GM12878 (cell line): ENCODE data around the gene ALOXE3. TPM values are rescaled to one million over a fixed set of nuclear protein-coding genes. Genes with fewer than 3 reads are reported as not detected.

Experiments
- ATAC-seq: fragments of 200-7000 bp; cut with Tn5 transposase; 3 replicates; pipeline ENCODE4 v1.9.1; 2020; ENCODE audit warnings: mild to moderate bottlenecking, moderate library complexity
- BruUV-seq: library from RNA; stranded (reverse); fragments of 400-500 nt; replicated peaks from 2 replicates; lab custom pipeline; 2021; lab: Mats Ljungman, UMichigan
- CTCF ChIA-PET: fragments of 300-600 bp; sonication (Branson Sonifier 250); formaldehyde crosslinking; extraction: SDS; loops from one replicate; lab custom pipeline; 2021; ENCODE audit warnings: inconsistent platforms; lab: Yijun Ruan, JAX
- POLR2A ChIA-PET: fragments of 350-600 bp; formaldehyde crosslinking; extraction: SDS; loops from one replicate; lab custom pipeline; 2021; ENCODE audit warnings: inconsistent platforms; lab: Charles Lee
- RAD21 ChIA-PET: fragments of 300-600 bp; sonication (Branson Sonifier 250); formaldehyde crosslinking; loops from one replicate; lab custom pipeline; 2023; ENCODE audit warnings: antibody characterized with exemption; ENCODE audit not compliant: unreplicated experiment; lab: Charles Lee
- SMC1A ChIA-PET: fragments of 300-600 bp; sonication (Branson Sonifier 250); formaldehyde crosslinking; loops from one replicate; lab custom pipeline; 2023; ENCODE audit not compliant: unreplicated experiment, uncharacterized antibody; lab: Charles Lee
- DNase-seq: peaks from one replicate; pipeline ENCODE4 v3.0.0-alpha.2; 2011; ENCODE audit warnings: low read depth, low spot score
- FAIRE-seq: peaks from 3 replicates; lab custom pipeline; 2011; peaks lifted over from hg19 to GRCh38; lab: Jason Lieb, UNC
- H2AFZ ChIP-seq: 2 replicates; pipeline ENCODE4 v1.6.0; 2011; ENCODE audit warnings: low read depth, low read length, control low read depth; ENCODE audit not compliant: control insufficient read depth
- H3K27ac ChIP-seq: 2 replicates; pipeline ENCODE4 v1.5.1; 2011; ENCODE audit warnings: control low read depth; ENCODE audit not compliant: control insufficient read depth, insufficient read depth
- H3K27me3 ChIP-seq, 2 experiments: replicated peaks in 1 of 2; 2 replicates each; pipeline versions ENCODE4 v1.6.0 to v1.6.1; 2011; ENCODE audit warnings: low read length in 1 of 2; ENCODE audit not compliant: control insufficient read depth in 2 of 2, insufficient read depth in 2 of 2
- H3K36me3 ChIP-seq, 2 experiments: 2 replicates each; pipeline ENCODE4 v1.5.1; 2011; ENCODE audit warnings: low read length in 1 of 2; ENCODE audit not compliant: control insufficient read depth in 2 of 2, insufficient read depth in 2 of 2
- H3K4me1 ChIP-seq: 2 replicates; pipeline ENCODE4 v1.6.1; 2011; ENCODE audit warnings: mild to moderate bottlenecking, low read length, moderate library complexity, mixed read lengths; ENCODE audit not compliant: control insufficient read depth, insufficient read depth
- H3K4me2 ChIP-seq: 2 replicates; pipeline ENCODE4 v1.6.0; 2011; ENCODE audit warnings: control low read depth; ENCODE audit not compliant: control insufficient read depth, insufficient read depth
- H3K4me3 ChIP-seq: fragments of 200-600 bp; sonication (generic); 2 replicates; pipeline ENCODE4 v1.5.1; 2016
- H3K79me2 ChIP-seq: 2 replicates; pipeline ENCODE4 v1.6.0; 2011; ENCODE audit warnings: low read length; ENCODE audit not compliant: control insufficient read depth, insufficient read depth
- H3K9ac ChIP-seq: 2 replicates; pipeline ENCODE4 v1.8.0; 2011; ENCODE audit warnings: low read length, control low read depth, mixed read lengths; ENCODE audit not compliant: control insufficient read depth, insufficient read depth
- H3K9me3 ChIP-seq: replicated peaks from 3 replicates; pipeline ENCODE4 v1.5.1; 2011; ENCODE audit warnings: mild to moderate bottlenecking, low read length; ENCODE audit not compliant: control insufficient read depth, insufficient read depth
- H4K20me1 ChIP-seq: 2 replicates; pipeline ENCODE4 v1.6.0; 2011; ENCODE audit not compliant: control insufficient read depth, insufficient read depth
- CEBPB ChIP-seq, 2 experiments: fragments of 150-350 bp in 1 of 2; IDR thresholded peaks; 2 replicates each; pipeline ENCODE4 v1.6.1; 2012 to 2014; ENCODE audit warnings: low read depth in 2 of 2, low read length in 2 of 2, borderline replicate concordance in 1 of 2, inconsistent platforms in 1 of 2
- DPF2 ChIP-seq: fragments of 450-650 bp; IDR thresholded peaks from 2 replicates; pipeline ENCODE4 v1.6.1; 2017; ENCODE audit warnings: mild to moderate bottlenecking
- IKZF1 ChIP-seq: fragments of 450-650 bp; conservative IDR thresholded peaks from 2 replicates; pipeline ENCODE4 v1.6.1; 2017; ENCODE audit warnings: antibody characterized with exemption, mild to moderate bottlenecking
- IKZF2 ChIP-seq, 2 experiments: fragments of 450-650 bp; IDR thresholded peaks; 2 replicates each; pipeline ENCODE4 v1.6.1; 2017; ENCODE audit warnings: mild to moderate bottlenecking in 2 of 2, moderate library complexity in 2 of 2
- RUNX3 ChIP-seq: IDR thresholded peaks from 2 replicates; pipeline ENCODE4 v1.6.1; 2012; ENCODE audit warnings: low read length, inconsistent platforms
- WGBS: methylation state at CpG from one replicate; pipeline ENCODE4 v1.1.6; 2016; ENCODE audit warnings: low lambda C conversion rate; ENCODE audit not compliant: insufficient replicate concordance, insufficient coverage; ENCODE audit errors: missing lambda C conversion rate; 5-methylcytosine and 5-hydroxymethylcytosine counted together
- in situ Hi-C: fragments of 300-500 bp; cut with MboI; formaldehyde crosslinking; loops from 9 replicates; pipeline ENCODE4 v1.14.3; 2018; ENCODE audit warnings: mixed read lengths
- intact Hi-C: fragments of 100-400 bp; cut with micrococcal nuclease; formaldehyde crosslinking; loops from one replicate; pipeline ENCODE4 v1.14.2; 2022; ENCODE audit not compliant: unreplicated experiment
- polyA plus RNA-seq, 11 experiments: library from polyadenylated mRNA; depleted of rRNA in 4 of 11; unstranded in 6 of 11; stranded (reverse) in 5 of 11; fragments of >200 nt; fragmentation: Nextera tagmentation in 4 of 11; fragmentation: Illumina TruSeq in 1 of 11; extraction: Ambion mirVana in 4 of 11; extraction: Trizol in 1 of 11; gene quantifications; 1 replicate in 1 of 11; 2 replicates in 10 of 11; pipeline versions ENCODE4 v1.2.1 to v1.2.3, GENCODE V29; 2011 to 2016; ENCODE audit warnings: inconsistent platforms in 2 of 11, missing spikeins in 2 of 11, low read depth in 1 of 11
- total RNA-seq, 4 experiments: library from RNA; depleted of rRNA in 3 of 4; stranded (reverse); fragments of >200 nt in 3 of 4; fragmentation: Illumina TruSeq in 1 of 4; extraction: Trizol in 1 of 4; gene quantifications; 2 replicates each; pipeline versions ENCODE4 v1.2.1 to v1.2.3, GENCODE V29; 2013 to 2021
- TF ChIP-seq, protein P1 (sequence below): fragments of 450-650 bp; IDR thresholded peaks from 2 replicates; pipeline ENCODE4 v1.6.1; 2017; ENCODE audit warnings: low read depth, mild to moderate bottlenecking, moderate library complexity
- TF ChIP-seq, protein P2 (sequence below): fragments of 450-650 bp; IDR thresholded peaks from 2 replicates; pipeline ENCODE4 v1.6.1; 2017; ENCODE audit warnings: mild to moderate bottlenecking, moderate library complexity
- TF ChIP-seq, protein P3 (sequence below): fragments of 450-650 bp; IDR thresholded peaks from 2 replicates; pipeline ENCODE4 v1.6.1; 2017; ENCODE audit warnings: mild to moderate bottlenecking

The ALOXE3 gene
- total and polyA plus RNA-seq, 10 of the 15 experiments (the other 5 are each of a cell fraction or from before 2014, with no cell fraction given): 0.04 TPM; not detected in 9

DNA sequence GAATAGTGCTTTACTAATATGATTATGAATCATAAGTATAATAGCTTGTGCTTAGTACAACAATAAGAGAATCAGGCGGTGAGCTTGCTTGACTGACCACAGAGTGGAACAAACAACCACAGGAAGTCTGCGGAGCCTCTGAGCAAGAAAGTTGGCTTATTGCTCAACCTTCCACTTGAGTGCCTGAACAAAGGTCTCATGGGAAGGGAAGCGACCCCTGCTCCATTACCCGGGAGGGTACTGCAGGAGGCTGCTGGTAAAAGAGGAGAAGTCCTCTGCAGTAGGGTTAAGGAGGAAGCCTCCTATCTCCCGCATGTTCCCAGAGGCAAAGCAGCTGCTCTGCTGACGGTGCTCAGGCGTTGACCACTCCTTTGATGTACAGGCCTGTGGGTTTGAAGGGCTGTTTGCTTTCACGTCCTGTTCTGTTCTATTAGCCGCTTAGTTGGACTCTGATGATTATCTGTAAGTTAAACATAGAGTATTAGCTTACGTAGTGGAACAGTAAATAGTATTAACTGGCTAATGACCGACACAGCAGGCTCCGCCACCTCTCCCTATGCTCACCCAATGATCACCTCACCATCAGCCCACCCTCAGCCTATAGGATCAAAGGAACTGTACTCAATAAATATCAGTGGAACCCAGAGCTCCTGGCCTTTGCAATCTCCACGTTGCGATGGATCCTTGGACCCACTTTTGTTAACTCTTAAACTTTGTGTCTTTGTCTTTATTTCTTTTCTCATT lies 61.9 kb downstream of the ALOXE3 start:
- 31% methylated on average over 14 of the region's 14 CpGs for WGBS
- no peaks in the 10 kb centered on the region for H3K79me2 ChIP-seq
- in situ Hi-C loops: no loop called here
- ChIA-PET RAD21 (interaction anchor here (0.8 to 4.1 kb wide), 11 partner anchors 15 to 313 kb away, joined by 3 to 21 read pairs (median 8); partner anchors contain the start of gene NAA38), POLR2A (interaction anchor here (0.6 to 1.3 kb wide), 3 partner anchors 12 to 124 kb away, joined by 3 to 4 read pairs (median 3); partner anchors contain the start of genes CNTROB and TRAPPC1), CTCF (interaction anchor here (0.9 to 8.3 kb wide), 32 partner anchors 9 to 312 kb away, joined by 3 to 159 read pairs (median 10); partner anchors contain the start of genes ALOX12B, ALOXE3, CNTROB and CYB5D1), SMC1A (interaction anchor here (0.7 to 4.0 kb wide), 19 partner anchors 15 to 313 kb away, joined by 3 to 31 read pairs (median 4); partner anchors contain the start of genes ALOX15B, CNTROB, GUCY2D and NAA38)
- peaks cover 4% of the 10 kb centered on the region in 2 experiments; a peak in 1 of 4 replicates for H3K27me3 ChIP-seq
- H3K4me1 ChIP-seq: peaks cover 14% of the 10 kb centered on the region
- H3K9me3 ChIP-seq: no peaks in the 10 kb centered on the region
- peak overlapping the region; percentile 59 for H2AFZ ChIP-seq
- no peaks in the 10 kb centered on the region for H4K20me1 ChIP-seq
- peak; percentile 74 for FAIRE-seq
- no TSS peak for BruUV-seq
- H3K9ac ChIP-seq: no peak overlapping the region
- intact Hi-C loops: loop anchor here (2.0 to 5.0 kb wide), 4 partner anchors 39 to 314 kb away; partner anchors contain the start of gene NAA38
- H3K4me3 ChIP-seq: no peak overlapping the region
- DNase-seq: peak; percentile 44
- TF ChIP-seq, protein P1, sequence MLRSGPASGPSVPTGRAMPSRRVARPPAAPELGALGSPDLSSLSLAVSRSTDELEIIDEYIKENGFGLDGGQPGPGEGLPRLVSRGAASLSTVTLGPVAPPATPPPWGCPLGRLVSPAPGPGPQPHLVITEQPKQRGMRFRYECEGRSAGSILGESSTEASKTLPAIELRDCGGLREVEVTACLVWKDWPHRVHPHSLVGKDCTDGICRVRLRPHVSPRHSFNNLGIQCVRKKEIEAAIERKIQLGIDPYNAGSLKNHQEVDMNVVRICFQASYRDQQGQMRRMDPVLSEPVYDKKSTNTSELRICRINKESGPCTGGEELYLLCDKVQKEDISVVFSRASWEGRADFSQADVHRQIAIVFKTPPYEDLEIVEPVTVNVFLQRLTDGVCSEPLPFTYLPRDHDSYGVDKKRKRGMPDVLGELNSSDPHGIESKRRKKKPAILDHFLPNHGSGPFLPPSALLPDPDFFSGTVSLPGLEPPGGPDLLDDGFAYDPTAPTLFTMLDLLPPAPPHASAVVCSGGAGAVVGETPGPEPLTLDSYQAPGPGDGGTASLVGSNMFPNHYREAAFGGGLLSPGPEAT: peak; percentile 49
- TF ChIP-seq IKZF1 (0 out of 2 replicates have a peak, but pooled peaks have one; percentile 27), DPF2 (0 out of 2 replicates have a peak, but pooled peaks have one; percentile 46), IKZF2 (IDR thresholded peaks at IDR 0.05) (peak; percentile 29 to 50; a peak in 2 of 4 replicates), RUNX3 (peak; percentile 82), CEBPB (IDR thresholded peaks at IDR 0.05; ENCODE audit: borderline replicate concordance in 1 of 2, low read depth in 2 of 2, low read length in 2 of 2) (peak in 1 of 2 experiments; percentile 71; a peak in 2 of 4 replicates)
- TF ChIP-seq, protein P2, sequence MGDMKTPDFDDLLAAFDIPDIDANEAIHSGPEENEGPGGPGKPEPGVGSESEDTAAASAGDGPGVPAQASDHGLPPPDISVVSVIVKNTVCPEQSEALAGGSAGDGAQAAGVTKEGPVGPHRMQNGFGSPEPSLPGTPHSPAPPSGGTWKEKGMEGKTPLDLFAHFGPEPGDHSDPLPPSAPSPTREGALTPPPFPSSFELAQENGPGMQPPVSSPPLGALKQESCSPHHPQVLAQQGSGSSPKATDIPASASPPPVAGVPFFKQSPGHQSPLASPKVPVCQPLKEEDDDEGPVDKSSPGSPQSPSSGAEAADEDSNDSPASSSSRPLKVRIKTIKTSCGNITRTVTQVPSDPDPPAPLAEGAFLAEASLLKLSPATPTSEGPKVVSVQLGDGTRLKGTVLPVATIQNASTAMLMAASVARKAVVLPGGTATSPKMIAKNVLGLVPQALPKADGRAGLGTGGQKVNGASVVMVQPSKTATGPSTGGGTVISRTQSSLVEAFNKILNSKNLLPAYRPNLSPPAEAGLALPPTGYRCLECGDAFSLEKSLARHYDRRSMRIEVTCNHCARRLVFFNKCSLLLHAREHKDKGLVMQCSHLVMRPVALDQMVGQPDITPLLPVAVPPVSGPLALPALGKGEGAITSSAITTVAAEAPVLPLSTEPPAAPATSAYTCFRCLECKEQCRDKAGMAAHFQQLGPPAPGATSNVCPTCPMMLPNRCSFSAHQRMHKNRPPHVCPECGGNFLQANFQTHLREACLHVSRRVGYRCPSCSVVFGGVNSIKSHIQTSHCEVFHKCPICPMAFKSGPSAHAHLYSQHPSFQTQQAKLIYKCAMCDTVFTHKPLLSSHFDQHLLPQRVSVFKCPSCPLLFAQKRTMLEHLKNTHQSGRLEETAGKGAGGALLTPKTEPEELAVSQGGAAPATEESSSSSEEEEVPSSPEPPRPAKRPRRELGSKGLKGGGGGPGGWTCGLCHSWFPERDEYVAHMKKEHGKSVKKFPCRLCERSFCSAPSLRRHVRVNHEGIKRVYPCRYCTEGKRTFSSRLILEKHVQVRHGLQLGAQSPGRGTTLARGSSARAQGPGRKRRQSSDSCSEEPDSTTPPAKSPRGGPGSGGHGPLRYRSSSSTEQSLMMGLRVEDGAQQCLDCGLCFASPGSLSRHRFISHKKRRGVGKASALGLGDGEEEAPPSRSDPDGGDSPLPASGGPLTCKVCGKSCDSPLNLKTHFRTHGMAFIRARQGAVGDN: no peak
- TF ChIP-seq, protein P3, sequence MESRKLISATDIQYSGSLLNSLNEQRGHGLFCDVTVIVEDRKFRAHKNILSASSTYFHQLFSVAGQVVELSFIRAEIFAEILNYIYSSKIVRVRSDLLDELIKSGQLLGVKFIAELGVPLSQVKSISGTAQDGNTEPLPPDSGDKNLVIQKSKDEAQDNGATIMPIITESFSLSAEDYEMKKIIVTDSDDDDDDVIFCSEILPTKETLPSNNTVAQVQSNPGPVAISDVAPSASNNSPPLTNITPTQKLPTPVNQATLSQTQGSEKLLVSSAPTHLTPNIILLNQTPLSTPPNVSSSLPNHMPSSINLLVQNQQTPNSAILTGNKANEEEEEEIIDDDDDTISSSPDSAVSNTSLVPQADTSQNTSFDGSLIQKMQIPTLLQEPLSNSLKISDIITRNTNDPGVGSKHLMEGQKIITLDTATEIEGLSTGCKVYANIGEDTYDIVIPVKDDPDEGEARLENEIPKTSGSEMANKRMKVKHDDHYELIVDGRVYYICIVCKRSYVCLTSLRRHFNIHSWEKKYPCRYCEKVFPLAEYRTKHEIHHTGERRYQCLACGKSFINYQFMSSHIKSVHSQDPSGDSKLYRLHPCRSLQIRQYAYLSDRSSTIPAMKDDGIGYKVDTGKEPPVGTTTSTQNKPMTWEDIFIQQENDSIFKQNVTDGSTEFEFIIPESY: no peak
- H3K36me3 ChIP-seq: no peaks in the 10 kb centered on the region
- no peak overlapping the region for H3K27ac ChIP-seq
- ATAC-seq: peak; percentile 80
- H3K4me2 ChIP-seq: peak overlapping the region; percentile 54
